Natural killer cell (primary cell): ENCODE measurements around the gene FAM3A. TPM values are rescaled to one million over a fixed set of nuclear protein-coding genes. Genes with fewer than 3 reads are reported as not detected.
"Not testable (repeated sequence)": the region's sequence is repeated elsewhere in the genome, so short reads cannot be mapped to it uniquely, and the experiment has no call there.

Source experiments
- ATAC-seq, 3 donors: fragments of 150-1000 bp in 2 of 3; fragments of 200-7000 bp in 1 of 3; cut with Tn5 transposase; 1 replicate in 1 of 3; 2 replicates in 2 of 3; pipeline ENCODE4 v1.10.0; 2021; ENCODE audit warnings: mild to moderate bottlenecking in 2 of 3, moderate library complexity in 2 of 3
- DNase-seq, 2 donors: peaks; one replicate each; pipeline versions ENCODE4 v3.0.0 to v3.0.0-alpha.2; 2013 to 2021; ENCODE audit warnings: mixed read lengths in 1 of 2
- H3K27ac ChIP-seq: one replicate; pipeline ENCODE4 v1.5.1; 2013; ENCODE audit warnings: mild to moderate bottlenecking, low read length
- H3K27me3 ChIP-seq: one replicate; pipeline ENCODE4 v1.6.1; 2013; ENCODE audit warnings: low read length; ENCODE audit not compliant: control insufficient read depth, insufficient read depth
- H3K36me3 ChIP-seq: one replicate; pipeline ENCODE4 v1.6.1; 2013; ENCODE audit warnings: low read length; ENCODE audit not compliant: control insufficient read depth, insufficient read depth
- H3K4me1 ChIP-seq: one replicate; pipeline ENCODE4 v1.6.1; 2013; ENCODE audit warnings: low read length; ENCODE audit not compliant: control insufficient read depth, insufficient read depth
- H3K4me3 ChIP-seq: one replicate; pipeline ENCODE4 v1.5.1; 2013; ENCODE audit warnings: low read length
- H3K9me3 ChIP-seq: one replicate; pipeline ENCODE4 v1.6.1; 2013; ENCODE audit warnings: low read length; ENCODE audit not compliant: control insufficient read depth, insufficient read depth
- H3K27ac Mint-ChIP-seq, 2 donors: one replicate each; pipeline ENCODE4 v1.8.0; 2022; ENCODE audit warnings: mild to moderate bottlenecking in 2 of 2, mixed read lengths in 2 of 2, moderate library complexity in 1 of 2
- H3K27me3 Mint-ChIP-seq, 2 donors: one replicate each; pipeline ENCODE4 v1.8.0; 2022; ENCODE audit warnings: low read depth in 2 of 2, mixed read lengths in 2 of 2
- H3K36me3 Mint-ChIP-seq: one replicate; pipeline ENCODE4 v1.8.0; 2022; ENCODE audit warnings: mixed read lengths
- H3K4me1 Mint-ChIP-seq, 2 donors: one replicate each; pipeline ENCODE4 v1.8.0; 2022; ENCODE audit warnings: mixed read lengths in 2 of 2
- H3K4me3 Mint-ChIP-seq: one replicate; pipeline ENCODE4 v1.8.0; 2022; ENCODE audit warnings: mild to moderate bottlenecking, moderate library complexity, mixed read lengths
- H3K9me3 Mint-ChIP-seq, 2 donors: one replicate each; pipeline ENCODE4 v1.8.0; 2022; ENCODE audit warnings: mixed read lengths in 2 of 2
- WGBS: methylation state at CpG from one replicate; pipeline ENCODE4 v1.1.7; 2013; ENCODE audit warnings: missing lambda C conversion rate; ENCODE audit not compliant: insufficient coverage; 5-methylcytosine and 5-hydroxymethylcytosine counted together
- intact Hi-C: fragments of 100-400 bp; cut with micrococcal nuclease; formaldehyde crosslinking; loops from one replicate; pipeline ENCODE4 v1.14.2; 2022
- total RNA-seq, 4 donors: library from RNA; stranded (reverse); fragments of 120-200 nt in 1 of 4; gene quantifications; one replicate each; pipeline versions ENCODE4 v1.2.3 to v1.2.4, GENCODE V29; 2013 to 2022
- TF ChIP-seq, protein P1 (sequence below): fragments of 200-600 bp; IDR thresholded peaks from one replicate; pipeline ENCODE4 v1.8.0; 2022; ENCODE audit warnings: antibody characterized with exemption

Gene FAM3A
- total RNA-seq, 3 donors from 2014 or later (not counting 1 experiment from before 2014, with no cell fraction given), result 31.1 to 38.0 (median 37.3) TPM

DNA sequence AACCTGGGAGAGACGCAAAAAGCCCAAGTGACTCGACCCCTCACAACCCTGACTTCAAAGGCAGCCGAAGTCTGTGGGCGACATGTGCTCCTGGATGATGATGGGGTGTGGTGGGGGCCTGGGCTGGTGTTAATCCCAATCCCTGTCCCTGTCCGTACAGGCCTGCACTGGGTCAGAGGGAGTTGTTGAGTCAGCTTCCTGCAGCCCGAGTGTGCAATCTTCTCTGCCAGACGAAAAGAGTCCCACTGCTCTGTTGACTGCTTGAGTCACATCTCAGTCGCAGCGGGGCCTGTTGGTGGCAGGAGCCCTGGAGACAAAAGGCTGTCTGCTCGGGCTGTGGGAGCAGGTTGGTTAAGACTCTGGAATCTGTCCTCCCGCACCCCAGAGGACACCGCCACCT, 10.3 kb downstream of the FAM3A start:
- H3K27me3 ChIP-seq, result no peaks in the 10 kb centered on the region
- no peak overlapping the region for H3K27ac Mint-ChIP-seq
- no peaks in the 10 kb centered on the region for H3K27me3 Mint-ChIP-seq
- DNase-seq (no peak), ATAC-seq (no peak)
- H3K4me1 ChIP-seq, result no peaks in the 10 kb centered on the region
- no peak overlapping the region for H3K4me3 ChIP-seq
- no peaks in the 10 kb centered on the region for H3K36me3 Mint-ChIP-seq
- peaks cover 0 to 1% of the 10 kb centered on the region in 2 donors for H3K4me1 Mint-ChIP-seq
- H3K36me3 ChIP-seq, result peaks cover 3% of the 10 kb centered on the region
- H3K9me3 ChIP-seq, result no peaks in the 10 kb centered on the region
- H3K4me3 Mint-ChIP-seq, result no peak overlapping the region
- H3K9me3 Mint-ChIP-seq, result no peaks in the 10 kb centered on the region
- no peak overlapping the region for H3K27ac ChIP-seq
- WGBS, result 98% methylated on average over 8 of the region's 12 CpGs
- intact Hi-C loops, result no loop called here
- TF ChIP-seq, protein P1, sequence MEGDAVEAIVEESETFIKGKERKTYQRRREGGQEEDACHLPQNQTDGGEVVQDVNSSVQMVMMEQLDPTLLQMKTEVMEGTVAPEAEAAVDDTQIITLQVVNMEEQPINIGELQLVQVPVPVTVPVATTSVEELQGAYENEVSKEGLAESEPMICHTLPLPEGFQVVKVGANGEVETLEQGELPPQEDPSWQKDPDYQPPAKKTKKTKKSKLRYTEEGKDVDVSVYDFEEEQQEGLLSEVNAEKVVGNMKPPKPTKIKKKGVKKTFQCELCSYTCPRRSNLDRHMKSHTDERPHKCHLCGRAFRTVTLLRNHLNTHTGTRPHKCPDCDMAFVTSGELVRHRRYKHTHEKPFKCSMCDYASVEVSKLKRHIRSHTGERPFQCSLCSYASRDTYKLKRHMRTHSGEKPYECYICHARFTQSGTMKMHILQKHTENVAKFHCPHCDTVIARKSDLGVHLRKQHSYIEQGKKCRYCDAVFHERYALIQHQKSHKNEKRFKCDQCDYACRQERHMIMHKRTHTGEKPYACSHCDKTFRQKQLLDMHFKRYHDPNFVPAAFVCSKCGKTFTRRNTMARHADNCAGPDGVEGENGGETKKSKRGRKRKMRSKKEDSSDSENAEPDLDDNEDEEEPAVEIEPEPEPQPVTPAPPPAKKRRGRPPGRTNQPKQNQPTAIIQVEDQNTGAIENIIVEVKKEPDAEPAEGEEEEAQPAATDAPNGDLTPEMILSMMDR, result no peak

DNA sequence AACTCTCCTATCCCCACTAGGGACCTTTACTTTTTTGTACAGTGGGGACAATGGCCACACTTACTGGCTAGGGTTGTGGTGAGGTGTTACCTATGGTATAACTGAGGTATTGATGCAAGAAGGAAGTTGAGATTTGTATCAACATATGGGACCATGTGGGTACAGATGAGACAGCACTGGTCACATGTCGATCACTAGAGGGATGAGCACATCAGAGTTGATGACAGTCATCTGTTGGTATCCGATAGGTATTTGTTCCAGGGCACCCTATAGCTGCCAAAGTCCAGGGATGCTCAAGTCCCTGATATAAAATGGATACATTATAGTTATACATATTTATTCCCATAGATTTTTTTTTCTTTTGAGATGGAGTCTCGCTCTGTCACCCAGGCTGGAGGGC, 13.0 kb downstream of the FAM3A start:
- TF ChIP-seq, protein P1, result no peak
- H3K27ac ChIP-seq, result no peak overlapping the region
- no peaks in the 10 kb centered on the region for H3K27me3 Mint-ChIP-seq
- no peak for DNase-seq
- H3K4me1 Mint-ChIP-seq, result no peaks in the 10 kb centered on the region
- H3K27me3 ChIP-seq, result no peaks in the 10 kb centered on the region
- peaks cover 3% of the 10 kb centered on the region for H3K36me3 ChIP-seq
- intact Hi-C loops, result no loop called here
- H3K4me3 ChIP-seq, result no peak overlapping the region
- H3K9me3 Mint-ChIP-seq, result no peaks in the 10 kb centered on the region
- no peak overlapping the region for H3K4me3 Mint-ChIP-seq
- H3K9me3 ChIP-seq, result no peaks in the 10 kb centered on the region
- no peaks in the 10 kb centered on the region for H3K4me1 ChIP-seq
- WGBS, result 83% methylated on average over 3 of the region's 3 CpGs
- no peak for ATAC-seq
- H3K27ac Mint-ChIP-seq, result no peak overlapping the region
- H3K36me3 Mint-ChIP-seq, result no peaks in the 10 kb centered on the region

DNA sequence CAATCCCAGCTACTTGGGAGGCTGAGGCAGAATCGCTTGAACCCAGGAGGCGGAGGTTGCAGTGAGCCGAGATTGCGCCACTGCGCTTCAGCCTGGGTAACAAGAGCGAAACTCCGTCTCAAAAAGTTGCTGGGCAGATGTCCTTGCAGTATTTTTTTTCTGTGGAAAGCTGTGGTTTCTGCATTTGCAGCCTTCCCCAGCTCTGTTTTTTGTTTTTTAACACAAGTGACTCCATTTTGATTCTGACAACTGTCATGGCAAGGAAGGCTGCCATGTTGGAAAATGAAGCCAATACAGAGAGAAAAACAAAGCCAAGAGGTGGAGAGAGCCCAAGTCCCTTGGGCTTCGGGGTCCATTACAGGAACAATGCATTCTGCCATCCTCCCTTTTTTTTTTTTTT, 13.9 kb downstream of the FAM3A start:
- ATAC-seq (no peak), DNase-seq (no peak)
- Histone ChIP-seq H3K27me3 (no peaks in the 10 kb centered on the region), H3K9me3 (no peaks in the 10 kb centered on the region), H3K36me3 (peaks cover 3% of the 10 kb centered on the region), H3K4me3 (no peak overlapping the region), H3K4me1 (no peaks in the 10 kb centered on the region), H3K27ac (no peak overlapping the region)
- H3K4me3 Mint-ChIP-seq, result no peak overlapping the region
- 96% methylated on average over 7 of the region's 8 CpGs for WGBS
- intact Hi-C loops, result no loop called here
- no peaks in the 10 kb centered on the region for H3K36me3 Mint-ChIP-seq
- no peaks in the 10 kb centered on the region for H3K4me1 Mint-ChIP-seq
- no peaks in the 10 kb centered on the region for H3K27me3 Mint-ChIP-seq
- H3K9me3 Mint-ChIP-seq, result no peaks in the 10 kb centered on the region
- TF ChIP-seq, protein P1, result no peak
- no peak overlapping the region for H3K27ac Mint-ChIP-seq

DNA sequence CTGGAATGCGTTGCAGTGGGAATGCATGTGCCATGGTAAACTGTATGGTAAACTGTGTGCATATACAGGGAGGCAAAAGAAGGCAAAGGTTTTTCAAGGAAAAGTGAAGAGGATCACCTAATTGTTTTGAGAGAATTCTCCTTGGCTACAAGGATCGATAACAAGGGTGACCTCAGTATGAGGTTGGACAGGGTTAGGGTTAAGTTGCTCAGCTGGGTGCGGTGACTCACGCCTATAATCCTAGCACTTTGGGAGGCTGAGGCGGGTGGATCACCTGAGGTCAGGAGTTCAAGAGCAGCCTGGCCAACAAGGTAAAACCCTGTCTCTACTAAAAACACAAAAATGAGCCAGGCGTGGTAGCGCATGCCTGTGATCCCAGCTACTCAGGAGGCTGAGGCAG, 14.6 kb downstream of the FAM3A start:
- intact Hi-C loops, H3K36me3 ChIP-seq: not testable (repeated sequence)

DNA sequence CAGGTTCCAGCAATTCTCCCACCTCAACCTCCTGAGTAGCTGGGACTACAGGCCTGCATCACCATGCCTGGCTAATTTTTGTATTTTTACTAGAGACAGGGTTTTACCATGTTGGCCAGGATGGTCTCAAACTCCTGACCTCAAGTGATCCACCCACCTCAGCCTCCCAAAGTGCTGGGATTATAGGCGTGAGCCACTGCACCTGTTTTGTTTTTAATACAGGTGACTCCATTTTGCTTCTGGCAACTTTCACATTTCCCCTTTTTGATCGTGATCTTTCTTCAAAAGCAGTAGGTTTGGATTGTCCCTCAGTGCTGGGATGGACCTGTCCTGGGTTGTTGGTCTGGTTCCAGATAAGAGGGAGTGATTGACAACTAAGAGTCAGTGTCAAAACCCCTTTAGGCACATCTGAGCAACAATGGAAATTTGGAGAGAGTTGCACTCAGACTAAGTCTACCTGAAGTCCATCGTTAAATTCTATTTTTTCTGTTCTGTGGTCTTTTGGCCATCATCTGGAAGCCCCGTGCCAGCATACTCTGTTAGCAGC, 19.4 kb downstream of the FAM3A start:
- intact Hi-C loops, H3K9me3 ChIP-seq, H3K9me3 Mint-ChIP-seq, H3K27me3 ChIP-seq, DNase-seq, H3K4me3 ChIP-seq, H3K36me3 ChIP-seq, H3K27ac ChIP-seq, H3K4me1 ChIP-seq, H3K27ac Mint-ChIP-seq, H3K4me3 Mint-ChIP-seq, H3K27me3 Mint-ChIP-seq, H3K36me3 Mint-ChIP-seq, H3K4me1 Mint-ChIP-seq, ATAC-seq: not testable (repeated sequence)
- WGBS, result 89% methylated on average over 3 of the region's 4 CpGs

More for the DNA sequence above, 14.6 kb downstream of the FAM3A start:
- not testable (repeated sequence) for H3K9me3 ChIP-seq, H3K27ac ChIP-seq, H3K4me3 Mint-ChIP-seq, H3K36me3 Mint-ChIP-seq, H3K27me3 Mint-ChIP-seq, H3K4me1 ChIP-seq, DNase-seq, H3K4me1 Mint-ChIP-seq, H3K9me3 Mint-ChIP-seq, H3K4me3 ChIP-seq, ATAC-seq, H3K27me3 ChIP-seq, H3K27ac Mint-ChIP-seq
- WGBS, result 98% methylated on average over 6 of the region's 7 CpGs
